Activated CD4-positive, alpha-beta T cell treated with anti-CD3 and anti-CD28 coated beads, Interleukin-2, Interleukin-4, amounts not matched to agents 100 ng/mL and 50 ng/mL, durations not matched to agents 16 hours and 8 hours (primary cell): ENCODE measurements around the gene RANBP17.
A peak's percentile ranks its signal among the peaks of the same experiment; 100 is the strongest.
"Not testable (repeated sequence)": the region's sequence is repeated elsewhere in the genome, so short reads cannot be mapped to it uniquely, and the experiment has no call there.

Experiments used
- DNase-seq: peaks from one replicate; pipeline ENCODE4 v3.0.0-alpha.2; 2020; ENCODE audit warnings: low spot score

The RANBP17 gene

DNA sequence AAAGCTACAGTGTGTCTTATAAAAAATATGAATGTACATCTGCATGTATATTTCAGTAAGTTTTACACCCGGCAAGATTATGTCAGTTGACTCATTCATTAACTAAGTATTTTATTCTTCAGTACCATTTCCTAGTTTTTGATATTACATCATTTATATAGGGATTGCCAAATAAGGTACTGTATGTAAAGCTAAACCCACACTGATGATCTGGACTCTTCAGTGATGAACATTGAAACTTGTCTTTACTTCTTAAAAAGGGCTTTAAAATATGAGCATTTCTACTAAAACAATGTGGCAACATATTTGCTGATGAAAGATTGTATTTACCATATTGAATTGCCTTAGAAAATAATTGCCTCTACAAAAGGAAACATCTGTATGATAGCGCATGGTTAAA lies 295.5 kb downstream of the RANBP17 start:
- no peak for DNase-seq

DNA sequence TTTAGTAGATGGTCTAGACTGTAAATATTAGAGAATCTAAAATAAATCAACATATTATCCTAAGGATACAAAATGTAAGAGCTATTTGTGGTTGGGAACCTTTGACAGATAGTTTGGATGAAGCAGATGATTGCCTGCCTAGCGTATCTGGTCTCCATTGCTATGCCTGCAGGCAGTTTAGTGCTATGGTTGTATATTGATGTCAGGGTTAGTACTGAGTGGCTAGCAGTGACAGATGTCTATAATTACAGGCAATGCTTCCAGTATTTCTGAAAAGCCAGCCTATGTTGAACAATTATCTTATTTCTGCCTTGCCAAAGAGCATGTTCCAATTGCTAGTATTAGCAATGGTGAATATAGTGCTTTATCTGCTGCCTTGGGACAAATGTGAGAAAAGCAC lies 296.0 kb downstream of the RANBP17 start:
- no peak for DNase-seq

DNA sequence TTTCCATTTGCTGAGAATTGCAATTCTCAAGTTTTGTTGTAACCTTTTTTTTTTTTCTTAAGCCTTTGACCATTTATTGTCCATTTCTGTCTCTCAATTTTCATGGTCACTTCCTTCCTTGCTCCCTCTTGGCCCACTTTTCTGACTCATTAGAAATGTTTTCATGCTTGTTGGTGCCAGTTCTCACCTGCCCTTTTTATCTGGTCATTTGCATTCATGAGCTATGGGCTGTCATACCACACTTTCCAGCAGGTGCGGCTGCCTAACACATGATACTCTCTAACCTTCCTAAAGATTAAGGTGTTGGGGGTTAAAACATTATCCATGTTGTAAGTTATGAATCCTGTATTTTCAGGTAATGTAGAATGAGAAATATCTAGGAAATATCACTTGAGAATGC lies 296.8 kb downstream of the RANBP17 start:
- DNase-seq: no peak

DNA sequence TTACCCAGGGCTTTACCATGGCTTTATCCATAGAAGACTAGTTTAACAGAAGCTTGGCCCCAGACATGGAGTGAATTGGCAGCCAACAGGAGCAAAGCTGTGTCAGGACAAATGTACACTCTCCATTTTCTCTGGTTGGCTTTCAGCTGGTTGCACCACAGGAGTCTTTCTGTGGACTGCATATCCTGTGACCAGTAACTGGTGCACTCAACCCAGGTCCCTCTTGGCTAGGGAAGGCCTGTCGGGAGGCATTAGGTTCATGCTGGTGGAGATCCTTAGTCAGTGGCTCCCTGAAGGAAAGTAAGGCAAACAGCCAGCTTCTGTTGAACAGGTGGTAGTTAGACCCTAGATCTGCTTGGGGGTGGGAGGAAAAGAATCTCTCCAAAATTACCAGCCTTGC lies 300.3 kb downstream of the RANBP17 start:
- DNase-seq: no peak

DNA sequence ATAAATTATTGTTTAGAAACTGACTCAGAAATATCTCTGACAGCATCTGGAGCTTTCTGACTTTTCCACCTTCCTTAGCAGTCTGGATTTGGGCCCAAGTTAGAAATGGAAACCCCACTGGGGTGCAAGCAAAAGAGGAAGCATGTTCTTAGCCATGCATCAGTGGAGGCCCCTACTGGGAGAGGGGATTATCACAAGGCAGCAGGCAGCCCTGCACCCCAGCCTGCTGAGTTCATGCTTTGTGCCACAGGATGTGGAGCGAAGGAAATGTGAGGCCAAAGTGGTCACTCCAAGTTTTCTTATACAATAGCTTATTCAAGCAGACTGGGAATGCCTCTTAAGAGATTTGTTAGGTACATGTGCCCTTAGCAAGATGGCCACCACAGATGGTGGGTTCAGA lies 300.8 kb downstream of the RANBP17 start:
- peak; percentile 4 for DNase-seq

DNA sequence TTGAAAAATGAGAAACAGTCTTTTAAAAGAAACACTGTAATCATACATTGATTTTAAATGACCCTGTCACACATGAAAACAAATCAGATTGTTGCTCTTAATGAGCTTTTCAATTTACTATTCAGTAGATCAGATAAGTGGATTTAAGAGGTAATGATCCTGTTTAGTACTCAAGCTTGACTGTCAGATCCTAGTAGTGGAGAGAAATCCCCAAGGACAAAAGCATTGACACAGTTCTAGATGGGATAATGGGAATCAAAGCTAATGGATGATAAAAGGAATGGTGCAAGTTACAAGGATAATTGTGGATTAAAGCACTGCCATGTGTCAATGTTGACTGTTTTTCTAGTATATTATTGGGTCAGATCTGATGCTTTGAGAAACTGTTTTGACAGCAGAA lies 304.9 kb downstream of the RANBP17 start:
- no peak for DNase-seq

DNA sequence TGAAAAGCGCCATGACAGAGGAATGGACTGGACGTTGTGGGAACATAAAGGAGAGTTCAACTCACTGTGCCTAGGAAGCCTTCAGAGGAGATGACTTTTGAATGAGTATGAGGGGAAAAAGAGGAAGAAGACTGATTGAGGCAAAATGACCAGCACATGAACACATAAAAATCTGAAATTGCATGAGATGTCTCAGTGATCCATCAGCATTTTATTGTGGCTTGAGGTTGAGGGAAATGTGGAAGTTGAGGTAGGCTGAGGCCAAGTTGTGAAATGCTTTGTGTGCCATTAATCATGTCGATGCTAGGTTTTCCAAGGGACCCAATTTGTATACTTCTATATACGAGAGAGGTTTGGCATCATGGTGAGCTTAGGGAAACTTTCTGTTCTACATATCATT lies 306.4 kb downstream of the RANBP17 start:
- DNase-seq: no peak

DNA sequence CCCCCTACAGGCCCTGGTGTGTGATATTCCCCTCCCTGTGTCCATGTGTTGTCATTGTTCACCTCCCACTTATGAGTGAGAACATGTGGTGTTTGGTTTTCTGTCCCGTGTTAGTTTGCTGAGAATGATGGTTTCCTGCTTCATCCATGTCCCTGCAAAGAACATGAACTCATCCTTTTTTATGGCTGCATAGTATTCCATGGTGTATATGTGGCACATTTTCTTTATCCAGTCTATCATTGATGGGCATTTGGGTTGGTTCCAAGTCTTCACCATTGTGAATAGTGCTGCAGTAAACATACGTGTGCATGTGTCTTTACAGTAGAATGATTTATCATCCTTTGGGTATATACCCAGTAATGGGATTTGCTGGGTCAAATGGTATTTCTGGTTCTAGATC lies 313.1 kb downstream of the RANBP17 start:
- not testable (repeated sequence) for DNase-seq

DNA sequence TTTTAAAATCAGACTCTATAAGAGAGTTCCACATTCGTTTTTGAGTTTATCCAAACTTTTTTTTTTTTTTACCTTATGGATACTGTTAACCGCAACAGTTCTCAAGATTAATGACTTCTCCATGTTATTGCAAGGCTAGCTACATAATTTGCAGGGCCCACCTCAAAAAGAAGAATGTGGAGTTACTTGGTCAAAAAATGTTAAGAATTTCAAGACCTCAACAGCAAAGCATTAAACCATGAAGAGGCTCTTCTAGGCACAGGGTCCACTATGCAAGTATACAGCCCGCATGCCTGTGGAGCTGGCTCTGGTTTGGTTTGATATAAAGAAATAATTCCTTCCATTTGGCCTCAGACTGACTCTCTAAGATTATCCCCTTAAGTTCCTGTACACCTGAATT lies 313.9 kb downstream of the RANBP17 start:
- DNase-seq: no peak

DNA sequence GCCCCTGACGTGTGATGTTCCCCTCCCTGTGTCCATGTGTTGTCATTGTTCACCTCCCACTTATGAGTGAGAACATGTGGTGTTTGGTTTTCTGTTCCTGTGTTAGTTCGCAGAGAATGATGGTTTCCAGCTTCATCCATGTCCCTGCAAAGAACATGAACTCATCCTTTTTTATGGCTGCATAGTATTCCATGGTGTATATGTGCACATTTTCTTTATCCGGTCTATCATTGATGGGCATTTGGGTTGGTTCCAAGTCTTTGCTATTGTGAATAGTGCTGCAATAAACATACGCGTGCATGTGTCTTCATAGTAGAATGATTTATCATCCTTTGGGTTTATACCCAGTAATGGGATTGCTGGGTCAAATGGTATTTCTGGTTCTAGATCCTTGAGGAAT lies 316.4 kb downstream of the RANBP17 start:
- DNase-seq: not testable (repeated sequence)

DNA sequence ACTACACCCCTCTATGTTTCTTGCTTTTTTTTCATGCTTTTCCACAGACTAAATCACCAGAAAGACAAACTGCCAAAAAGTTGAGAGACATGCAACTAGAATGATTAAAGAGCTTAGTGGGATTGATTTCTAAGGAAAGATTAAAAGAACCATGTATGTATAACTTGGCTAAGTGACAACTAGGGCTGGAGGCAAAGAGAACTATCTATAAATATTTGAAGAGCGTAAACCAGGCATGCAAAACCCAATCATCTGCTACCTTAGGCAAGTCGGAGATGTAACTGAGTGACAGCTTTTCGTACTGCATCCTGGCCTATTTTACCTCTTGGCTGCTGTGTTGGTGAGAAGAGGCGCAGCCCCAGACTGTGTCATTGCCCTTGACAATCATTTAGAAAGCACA lies 326.2 kb downstream of the RANBP17 start:
- no peak for DNase-seq

DNA sequence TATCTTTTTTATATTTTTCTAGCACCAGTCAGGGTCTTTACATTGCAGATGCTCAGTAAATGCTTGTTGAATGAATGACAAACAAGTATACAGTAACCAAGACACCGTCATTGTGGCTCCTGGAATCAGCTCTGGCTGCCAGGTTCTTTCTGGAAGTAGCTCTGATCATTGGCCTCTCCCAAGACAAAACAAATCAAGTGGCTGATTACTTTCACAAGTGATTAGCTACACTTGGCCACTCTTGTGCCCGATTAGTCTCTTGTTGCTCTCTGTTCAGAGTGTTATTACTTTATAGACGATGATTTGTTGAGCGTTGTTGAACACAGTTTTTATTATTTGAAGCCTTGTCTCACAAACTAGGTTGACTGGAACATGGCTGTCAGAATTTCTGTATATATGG lies 327.6 kb downstream of the RANBP17 start:
- DNase-seq: no peak

DNA sequence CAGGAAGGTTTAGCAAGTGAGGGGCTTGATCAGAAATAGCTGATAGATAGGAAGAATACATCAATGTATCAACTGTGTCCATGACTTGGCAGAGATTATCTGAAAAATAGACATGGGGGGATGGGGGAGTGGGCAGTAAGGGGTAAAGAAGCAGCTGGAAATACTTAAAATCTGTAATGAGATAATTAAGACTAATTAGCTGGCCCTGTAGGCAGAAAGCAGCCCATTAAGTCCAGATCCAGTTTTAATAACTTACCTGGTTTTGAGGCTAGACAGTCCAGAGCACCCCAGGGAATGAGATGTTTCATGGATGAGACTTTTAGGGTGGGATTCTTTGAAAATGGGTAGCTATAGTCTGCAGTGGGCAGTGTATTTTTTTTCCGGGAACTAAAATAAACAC lies 330.3 kb downstream of the RANBP17 start:
- no peak for DNase-seq

DNA sequence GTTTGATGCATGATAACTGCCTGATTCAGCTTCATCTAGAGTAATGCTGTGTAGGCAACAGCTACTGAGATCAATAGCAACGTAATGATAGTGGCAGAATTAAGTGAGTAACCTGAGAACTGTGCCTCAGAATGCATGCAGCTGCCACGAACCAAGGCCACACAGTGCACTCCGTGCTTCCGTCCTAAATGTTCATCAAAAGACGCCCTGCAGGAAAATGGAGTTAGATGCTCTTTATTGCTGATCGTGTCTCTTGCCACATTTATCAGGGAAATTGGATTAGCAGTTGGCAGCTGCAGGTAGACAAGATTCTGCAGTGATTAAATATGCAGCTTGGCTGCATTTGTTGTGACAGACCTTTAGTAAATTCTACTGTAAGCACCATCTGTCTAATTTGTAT lies 339.5 kb downstream of the RANBP17 start:
- no peak for DNase-seq

DNA sequence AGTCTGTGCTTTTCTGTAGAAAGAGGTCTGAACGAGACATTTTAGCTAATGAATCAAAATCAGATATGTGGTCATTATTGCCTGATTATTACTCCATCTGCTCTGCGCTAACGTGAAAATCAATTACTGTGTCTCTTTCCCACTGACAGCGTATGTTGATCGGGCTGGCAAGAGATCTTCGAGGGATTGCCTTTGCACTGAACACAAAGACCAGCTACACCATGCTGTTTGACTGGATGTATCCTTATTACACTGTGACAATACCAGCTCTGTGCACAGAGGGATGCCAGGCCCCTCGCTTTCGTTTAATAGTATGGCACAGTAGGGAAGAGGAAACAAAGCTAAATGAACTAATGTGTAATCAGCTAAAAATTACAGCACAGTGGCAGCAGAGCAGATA lies 343.6 kb downstream of the RANBP17 start:
- no peak for DNase-seq

DNA sequence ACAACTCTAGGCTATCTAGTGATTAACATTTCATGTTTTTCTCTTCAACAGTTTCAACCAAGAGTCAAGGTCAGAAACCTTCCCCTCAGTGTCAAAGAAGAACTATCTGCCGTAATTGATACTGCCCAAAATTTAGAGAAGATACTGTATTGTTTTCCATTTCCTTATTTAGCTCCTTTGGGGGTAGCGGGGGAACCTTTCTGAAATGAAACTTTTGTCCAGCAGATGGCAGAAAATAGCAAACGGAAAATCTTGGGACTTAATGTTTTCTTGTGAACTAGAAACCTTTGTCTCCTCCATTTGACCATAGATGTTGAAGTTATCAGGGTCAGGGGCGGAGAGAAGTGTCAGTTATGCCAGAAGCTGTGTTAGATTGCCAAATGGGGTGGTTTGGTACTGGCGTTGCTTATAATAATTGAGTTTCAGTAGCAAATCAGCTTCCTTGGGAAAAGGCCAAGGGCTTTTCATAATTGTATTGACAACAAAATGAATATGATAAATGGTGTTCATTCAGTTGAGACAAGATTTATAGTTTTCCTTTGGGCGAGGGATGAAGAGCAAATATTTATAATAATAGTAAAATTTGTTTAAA lies 345.5 kb downstream of the RANBP17 start:
- DNase-seq: peak; percentile 34

DNA sequence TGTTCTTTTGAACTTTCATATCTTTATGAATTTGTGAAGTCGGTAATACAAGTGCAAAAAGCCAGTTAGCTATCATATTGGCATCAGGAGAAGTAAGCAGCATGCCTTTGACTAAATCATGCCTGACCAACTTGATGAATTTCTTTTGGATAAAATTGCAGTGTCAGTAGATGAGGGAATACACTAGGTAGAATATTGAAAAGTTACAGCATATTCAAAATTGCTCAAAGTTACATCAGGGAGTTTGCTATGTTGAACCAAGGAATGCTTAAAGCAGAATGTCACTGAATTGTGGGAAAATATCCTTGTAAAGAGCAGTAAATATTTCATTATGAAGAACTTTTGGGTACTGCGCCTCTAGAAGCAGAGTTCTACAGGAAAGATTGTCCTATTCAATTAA lies 360.1 kb downstream of the RANBP17 start:
- DNase-seq: no peak

DNA sequence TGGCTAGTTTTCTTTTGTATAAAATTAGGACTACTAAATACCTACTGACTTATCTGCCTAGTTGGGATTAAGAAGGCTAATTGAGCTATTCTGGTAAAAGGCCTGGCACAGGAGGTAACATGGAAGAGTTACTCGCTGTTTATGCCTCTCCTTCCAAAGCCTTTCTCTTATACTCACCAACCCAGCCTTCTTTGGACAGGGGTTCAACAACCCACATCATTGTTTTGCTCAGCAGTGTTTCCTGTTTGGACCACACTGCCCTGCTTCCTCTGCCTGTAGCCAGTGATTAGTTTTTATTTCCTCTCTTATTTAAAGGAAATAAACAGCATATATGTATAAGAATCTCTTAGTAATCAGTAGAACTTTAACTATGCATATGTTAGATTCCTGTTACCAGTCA lies 362.1 kb downstream of the RANBP17 start:
- no peak for DNase-seq

DNA sequence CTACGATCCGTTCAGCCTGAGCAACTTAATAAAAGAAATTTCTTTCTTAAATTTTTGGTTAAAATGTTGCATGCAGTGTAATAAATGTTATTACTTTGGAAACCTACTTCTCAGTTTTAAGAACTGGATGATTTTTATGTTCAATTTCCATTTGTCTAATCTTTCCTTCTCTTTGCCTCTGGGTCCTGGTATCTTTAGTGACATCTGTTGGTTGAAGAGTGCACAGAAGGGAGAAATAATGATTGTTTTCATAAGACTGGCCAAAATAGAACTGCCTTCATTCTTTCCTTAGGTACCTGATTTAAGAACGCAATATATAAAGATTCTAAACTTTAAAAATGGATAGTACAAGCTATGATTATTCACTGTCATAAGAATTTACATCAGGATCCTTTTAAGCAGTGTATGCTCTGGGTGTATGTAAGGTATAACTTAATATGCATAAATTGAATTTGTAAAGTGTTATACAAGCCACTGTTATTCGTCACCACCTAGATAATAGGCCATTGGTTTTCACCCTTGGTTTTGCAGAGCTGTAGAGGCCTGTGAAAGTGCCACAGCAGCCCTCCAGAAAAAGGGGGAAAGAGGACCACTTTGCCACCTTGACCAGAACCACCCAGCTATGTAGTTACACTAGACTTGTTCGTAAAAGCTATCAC lies 364.4 kb downstream of the RANBP17 start:
- no peak for DNase-seq

DNA sequence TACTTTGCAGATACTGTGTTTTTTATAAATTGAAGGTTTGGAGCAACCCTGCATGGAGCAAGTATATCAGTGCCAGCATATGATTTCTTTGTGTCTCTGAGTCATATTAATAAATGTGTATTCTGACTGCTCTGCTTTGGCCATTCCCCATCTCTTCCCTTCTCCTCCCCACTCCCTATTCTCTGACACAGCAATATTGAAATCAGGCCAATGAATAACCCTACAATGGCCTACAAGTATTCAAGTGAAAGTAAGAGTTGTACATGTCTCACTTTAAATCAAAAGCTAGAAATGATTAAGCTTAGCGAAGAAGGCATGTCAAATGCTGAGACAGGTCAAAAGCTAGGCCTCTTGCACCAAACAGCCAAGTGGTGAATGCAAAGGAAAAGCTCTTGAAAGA lies 365.0 kb downstream of the RANBP17 start:
- peak; percentile 9 for DNase-seq

DNA sequence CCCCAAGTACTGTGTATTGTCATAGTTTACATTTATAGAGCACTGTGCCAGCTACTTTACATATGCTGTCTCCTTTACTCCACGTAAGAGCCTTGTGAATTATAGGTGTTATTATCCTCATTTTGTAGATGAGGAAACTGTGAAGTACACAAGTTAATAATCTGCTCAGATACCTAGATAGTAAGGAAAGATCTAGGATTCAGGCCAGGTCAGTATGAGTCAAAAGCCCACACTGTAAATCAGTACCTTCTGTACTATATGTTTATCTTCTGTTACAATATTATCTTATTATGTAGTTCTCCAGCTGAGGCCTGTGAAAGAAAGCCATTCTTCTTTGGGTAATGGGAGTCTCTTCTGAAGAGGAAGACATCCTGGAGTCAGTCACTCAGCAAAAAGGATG lies 374.8 kb downstream of the RANBP17 start:
- no peak for DNase-seq

DNA sequence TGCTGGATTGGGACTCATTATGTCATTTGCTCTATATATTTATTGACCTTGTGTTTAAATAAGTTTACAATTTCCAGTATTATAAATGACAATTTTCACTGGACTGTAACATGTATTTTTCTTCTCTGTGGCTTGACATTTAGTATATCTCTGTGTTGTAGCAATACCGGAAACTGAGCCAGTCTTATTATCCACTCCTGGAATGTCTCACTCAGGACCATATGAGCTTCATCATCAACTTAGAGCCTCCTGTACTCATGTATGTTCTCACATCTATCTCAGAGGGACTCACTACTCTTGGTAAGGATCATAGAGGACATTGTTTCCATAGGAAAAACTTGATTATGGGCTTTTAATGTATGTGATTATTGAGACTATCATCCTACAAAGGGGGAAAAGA lies 380.7 kb downstream of the RANBP17 start:
- no peak for DNase-seq

DNA sequence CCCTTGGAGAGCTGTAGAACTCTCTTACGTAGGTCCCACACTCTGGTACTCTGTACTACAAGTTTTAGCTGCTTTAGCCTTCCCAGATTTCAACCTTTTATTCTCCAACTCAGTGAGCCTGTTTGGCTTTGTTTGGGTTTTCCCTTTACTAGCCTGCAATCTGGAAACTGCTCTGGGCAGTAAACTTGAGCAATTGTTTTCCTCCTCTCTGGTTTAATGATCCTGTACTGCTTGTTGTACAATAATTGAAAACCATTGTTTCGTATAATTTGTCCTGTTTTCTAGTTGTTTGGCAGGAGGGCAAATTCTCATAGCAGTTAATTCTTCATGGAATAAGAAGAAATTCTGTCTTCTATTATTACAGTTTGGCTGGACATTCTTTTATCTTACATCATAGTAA lies 384.4 kb downstream of the RANBP17 start:
- DNase-seq: no peak

DNA sequence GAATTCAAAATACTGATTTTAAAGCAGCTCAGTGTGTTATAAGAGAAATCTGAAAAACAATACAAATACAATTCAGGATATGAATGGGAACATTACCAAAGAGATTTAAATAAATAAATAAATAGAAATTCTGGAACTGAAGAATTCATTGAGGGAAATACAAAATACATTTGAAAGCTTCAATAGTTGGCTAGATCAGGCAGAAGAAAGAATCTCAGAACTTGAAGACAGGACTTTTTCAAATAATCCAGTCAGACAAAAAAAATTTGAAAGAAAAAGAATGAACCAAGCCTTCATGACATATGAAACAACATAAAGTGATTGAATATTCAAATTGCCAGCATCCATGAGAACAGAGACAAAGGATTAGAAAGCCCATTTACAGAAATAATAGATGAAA lies 387.6 kb downstream of the RANBP17 start:
- DNase-seq: no peak
